Kidney (tissue), 14 donors: ENCODE results near the gene ZNF182. TPM values are rescaled to one million over a fixed set of nuclear protein-coding genes. Genes with fewer than 3 reads are reported as not detected.
A peak's percentile ranks its signal among the peaks of the same experiment; 100 is the strongest.
"Not testable (repeated sequence)": the region's sequence is repeated elsewhere in the genome, so short reads cannot be mapped to it uniquely, and the experiment has no call there.

Source experiments
- DNase-seq, 5 donors: peaks; one replicate each; pipeline ENCODE4 v3.0.0-alpha.2; 2013 to 2020
- FAIRE-seq: peaks from 2 replicates; lab custom pipeline; 2012; peaks lifted over from hg19 to GRCh38; lab: Jason Lieb, UNC
- H3K27ac ChIP-seq, 2 donors: one replicate each; pipeline ENCODE4 v1.7.0; 2013; ENCODE audit warnings: low read depth in 2 of 2, low read length in 2 of 2, inconsistent platforms in 1 of 2
- H3K27me3 ChIP-seq: one replicate; pipeline ENCODE4 v1.7.1; 2013; ENCODE audit warnings: low read length, inconsistent platforms; ENCODE audit not compliant: control insufficient read depth, insufficient read depth
- H3K36me3 ChIP-seq, 3 donors: one replicate each; pipeline versions ENCODE4 v1.7.0 to v1.7.1; 2013; ENCODE audit warnings: low read length in 3 of 3, control low read depth in 1 of 3, inconsistent platforms in 1 of 3; ENCODE audit not compliant: insufficient read depth in 3 of 3, control insufficient read depth in 2 of 3
- H3K4me1 ChIP-seq, 3 donors: one replicate each; pipeline versions ENCODE4 v1.7.0 to v1.7.1; 2013; ENCODE audit warnings: low read length in 3 of 3, inconsistent platforms in 1 of 3, low read depth in 1 of 3; ENCODE audit not compliant: control insufficient read depth in 2 of 3, insufficient read depth in 2 of 3
- H3K4me3 ChIP-seq, 3 donors: one replicate each; pipeline versions ENCODE4 v1.7.0 to v1.8.1; 2013; ENCODE audit warnings: low read length in 3 of 3, control low read depth in 1 of 3, inconsistent platforms in 1 of 3
- H3K9ac ChIP-seq, 3 donors: one replicate each; pipeline versions ENCODE4 v1.7.0 to v1.7.1; 2013; ENCODE audit warnings: low read length in 3 of 3, control low read depth in 1 of 3, inconsistent platforms in 1 of 3
- H3K9me3 ChIP-seq, 3 donors: one replicate each; pipeline versions ENCODE4 v1.7.0 to v1.7.1; 2013; ENCODE audit warnings: low read length in 3 of 3, control low read depth in 1 of 3, inconsistent platforms in 1 of 3; ENCODE audit not compliant: control insufficient read depth in 2 of 3, insufficient read depth in 1 of 3
- intact Hi-C: fragments of 100-400 bp; cut with DNase I; formaldehyde crosslinking; loops from one replicate; pipeline ENCODE4 v1.11.1; 2022
- polyA plus RNA-seq: library from polyadenylated mRNA; stranded (reverse); fragments of 350-450 nt; fragmentation: Illumina TruSeq; extraction: RNeasy Lipid Tissue Mini Kit (QIAGEN cat#74804); gene quantifications from one replicate; pipeline ENCODE4 v1.2.3, GENCODE V29; 2014; ENCODE audit warnings: low read depth, low replicate concordance; ENCODE audit not compliant: insufficient read depth
- total RNA-seq: library from RNA; stranded (reverse); fragmentation: NEBNext Ultra II Directional; extraction: Animal tissue kit (Norgen Biotek cat#: 25700); gene quantifications from one replicate; pipeline ENCODE4 v1.2.1, GENCODE V29; 2021
- TF ChIP-seq, protein P1 (sequence below): IDR thresholded peaks from 3 replicates; pipeline ENCODE4 v1.5.1; 2012; ENCODE audit warnings: mild to moderate bottlenecking, moderate library complexity, borderline replicate concordance; ENCODE audit not compliant: insufficient read depth; ENCODE audit errors: extremely low read depth
- donor health status: control.
- donor health status: control.
- donor health status: control.
- donor health status: control.
- donor health status: control.
- donor health status: DM: yes; HTN: yes; CAD: no.
- donor health status: Normal renal cell carcinoma (clear cell type).

The ZNF182 gene
- total and polyA plus RNA-seq, 2 donors from 2014 or later = 3.2 to 5.8 TPM

DNA sequence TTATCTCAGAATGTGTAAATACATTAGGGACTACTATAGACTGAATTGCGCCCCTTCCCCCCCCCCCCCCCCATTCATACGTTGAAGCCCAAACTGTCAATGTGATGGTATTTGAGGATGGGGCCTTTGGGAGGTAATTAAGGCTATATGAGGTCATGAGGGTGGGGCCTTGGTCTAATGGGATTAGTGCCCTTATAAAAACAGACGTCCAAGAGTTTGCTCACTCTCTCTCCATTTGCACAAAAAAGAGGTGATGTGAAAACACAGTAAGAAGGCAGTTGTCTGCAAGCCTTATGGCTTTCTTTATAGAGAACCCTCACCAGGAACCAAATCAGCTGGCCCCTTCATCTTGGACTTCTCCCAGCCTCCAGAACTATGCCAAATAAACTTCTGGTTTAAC lies 18.3 kb upstream of the ZNF182 start:
- TF ChIP-seq, protein P1, sequence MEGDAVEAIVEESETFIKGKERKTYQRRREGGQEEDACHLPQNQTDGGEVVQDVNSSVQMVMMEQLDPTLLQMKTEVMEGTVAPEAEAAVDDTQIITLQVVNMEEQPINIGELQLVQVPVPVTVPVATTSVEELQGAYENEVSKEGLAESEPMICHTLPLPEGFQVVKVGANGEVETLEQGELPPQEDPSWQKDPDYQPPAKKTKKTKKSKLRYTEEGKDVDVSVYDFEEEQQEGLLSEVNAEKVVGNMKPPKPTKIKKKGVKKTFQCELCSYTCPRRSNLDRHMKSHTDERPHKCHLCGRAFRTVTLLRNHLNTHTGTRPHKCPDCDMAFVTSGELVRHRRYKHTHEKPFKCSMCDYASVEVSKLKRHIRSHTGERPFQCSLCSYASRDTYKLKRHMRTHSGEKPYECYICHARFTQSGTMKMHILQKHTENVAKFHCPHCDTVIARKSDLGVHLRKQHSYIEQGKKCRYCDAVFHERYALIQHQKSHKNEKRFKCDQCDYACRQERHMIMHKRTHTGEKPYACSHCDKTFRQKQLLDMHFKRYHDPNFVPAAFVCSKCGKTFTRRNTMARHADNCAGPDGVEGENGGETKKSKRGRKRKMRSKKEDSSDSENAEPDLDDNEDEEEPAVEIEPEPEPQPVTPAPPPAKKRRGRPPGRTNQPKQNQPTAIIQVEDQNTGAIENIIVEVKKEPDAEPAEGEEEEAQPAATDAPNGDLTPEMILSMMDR = no peak
- no peaks in the 10 kb centered on the region for H3K9me3 ChIP-seq
- peak overlapping the region in 1 of 3 donors; percentile 86 for H3K4me3 ChIP-seq
- H3K36me3 ChIP-seq = no peaks in the 10 kb centered on the region
- H3K4me1 ChIP-seq = no peaks in the 10 kb centered on the region
- H3K27ac ChIP-seq = no peak overlapping the region
- peak overlapping the region in 2 of 3 donors; percentile 80 to 89 for H3K9ac ChIP-seq
- intact Hi-C loops = no loop called here
- DNase-seq (no peak), FAIRE-seq (no peak)
- H3K27me3 ChIP-seq = no peaks in the 10 kb centered on the region

DNA sequence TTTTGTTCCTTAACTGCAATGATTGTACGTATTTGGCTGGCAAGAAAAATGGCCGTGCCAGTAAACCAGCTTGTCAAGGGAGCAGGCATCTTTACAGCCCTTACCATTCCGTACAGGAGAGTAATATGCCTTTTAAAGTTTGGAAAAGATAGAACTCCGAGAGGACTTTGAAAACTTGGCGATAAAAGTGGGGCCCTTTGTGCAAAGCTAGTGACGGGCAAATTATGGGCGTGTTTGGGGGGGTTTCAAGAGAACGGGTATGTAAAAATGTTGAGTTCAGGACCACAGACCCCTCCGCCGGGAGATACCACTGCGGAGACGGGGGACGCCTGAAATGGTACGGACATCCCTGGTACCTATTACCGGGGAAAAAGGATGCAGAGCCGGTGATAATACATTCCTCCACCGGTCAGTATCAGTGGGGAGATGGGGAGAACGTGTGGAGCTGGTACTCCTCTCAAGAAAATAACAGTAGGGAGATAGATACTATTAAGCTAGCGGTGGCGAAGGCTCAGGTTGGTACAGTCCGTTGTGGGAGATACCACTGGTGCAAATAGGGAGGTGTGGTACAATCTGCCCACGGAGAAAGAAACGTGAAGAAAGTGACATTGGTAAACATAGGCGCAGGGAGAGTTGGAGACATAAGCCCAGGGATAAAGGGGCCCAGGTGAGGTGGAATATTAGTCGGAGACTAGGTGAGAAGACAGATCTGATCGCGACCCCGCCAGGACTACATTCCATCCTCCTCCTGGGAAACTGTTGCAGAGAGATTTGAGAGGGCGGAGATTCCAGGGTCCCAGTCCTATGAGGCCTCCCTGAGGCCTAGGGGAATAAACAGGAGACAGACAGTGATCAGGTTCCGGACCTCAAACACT lies 17.5 kb upstream of the ZNF182 start:
- Histone ChIP-seq H3K4me3 (peak overlapping the region; percentile 86 to 94 (median 87)), H3K4me1 (no peaks in the 10 kb centered on the region), H3K27ac (peak overlapping the region; percentile 95 to 97), H3K36me3 (no peaks in the 10 kb centered on the region), H3K27me3 (no peaks in the 10 kb centered on the region), H3K9me3 (no peaks in the 10 kb centered on the region), H3K9ac (peak overlapping the region; percentile 80 to 89 (median 89))
- TF ChIP-seq, protein P1 = no peak
- DNase-seq (peak; percentile 84 to 93 (median 87)), FAIRE-seq (no peak)
- intact Hi-C loops = no loop called here

DNA sequence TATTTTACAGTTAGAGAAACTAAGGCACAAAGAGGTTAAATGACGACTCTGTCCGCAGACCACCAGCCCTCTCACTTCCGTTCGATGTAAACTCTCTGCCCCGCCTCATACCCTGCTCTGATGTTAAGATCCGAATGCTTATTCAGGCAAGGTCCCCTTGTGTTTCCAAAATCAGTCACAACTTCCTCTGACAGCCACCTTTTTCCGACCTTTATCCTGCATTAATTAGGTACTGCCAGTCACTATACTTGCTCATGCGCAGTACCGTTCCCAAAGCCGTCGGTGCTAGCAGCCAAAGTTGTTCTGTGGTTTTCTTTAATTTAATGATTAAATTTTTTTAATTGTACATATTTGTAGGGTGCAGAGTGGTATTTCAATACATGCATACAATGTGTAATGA lies 16.7 kb upstream of the ZNF182 start:
- H3K4me3 ChIP-seq = peak overlapping the region; percentile 86 to 94 (median 87)
- intact Hi-C loops, H3K27me3 ChIP-seq, H3K36me3 ChIP-seq, H3K9ac ChIP-seq, H3K9me3 ChIP-seq, H3K4me1 ChIP-seq, H3K27ac ChIP-seq, DNase-seq: not testable (repeated sequence)
- peak; percentile 27 for FAIRE-seq

DNA sequence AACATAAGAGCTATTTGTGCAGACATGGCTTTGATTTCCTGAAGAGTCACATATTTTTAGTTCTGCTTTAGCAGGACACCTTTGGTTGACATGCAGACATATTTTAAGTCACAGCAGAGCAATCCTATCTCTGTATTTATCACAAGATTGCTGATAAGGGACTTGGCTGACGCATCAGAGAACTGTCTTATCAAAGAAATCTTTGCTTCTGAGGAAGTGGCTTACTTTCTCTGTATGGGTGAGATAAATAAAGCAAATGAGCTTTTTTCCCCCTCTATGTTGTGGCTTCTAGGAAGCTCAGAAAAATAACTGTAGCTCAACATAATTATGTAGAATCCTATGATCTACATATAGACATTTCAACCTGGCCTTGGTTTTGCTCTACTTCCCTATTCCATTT lies 16.1 kb upstream of the ZNF182 start:
- H3K36me3 ChIP-seq, DNase-seq, H3K9ac ChIP-seq, H3K9me3 ChIP-seq, intact Hi-C loops, H3K27ac ChIP-seq, FAIRE-seq, H3K4me1 ChIP-seq, H3K4me3 ChIP-seq, H3K27me3 ChIP-seq: not testable (repeated sequence)

DNA sequence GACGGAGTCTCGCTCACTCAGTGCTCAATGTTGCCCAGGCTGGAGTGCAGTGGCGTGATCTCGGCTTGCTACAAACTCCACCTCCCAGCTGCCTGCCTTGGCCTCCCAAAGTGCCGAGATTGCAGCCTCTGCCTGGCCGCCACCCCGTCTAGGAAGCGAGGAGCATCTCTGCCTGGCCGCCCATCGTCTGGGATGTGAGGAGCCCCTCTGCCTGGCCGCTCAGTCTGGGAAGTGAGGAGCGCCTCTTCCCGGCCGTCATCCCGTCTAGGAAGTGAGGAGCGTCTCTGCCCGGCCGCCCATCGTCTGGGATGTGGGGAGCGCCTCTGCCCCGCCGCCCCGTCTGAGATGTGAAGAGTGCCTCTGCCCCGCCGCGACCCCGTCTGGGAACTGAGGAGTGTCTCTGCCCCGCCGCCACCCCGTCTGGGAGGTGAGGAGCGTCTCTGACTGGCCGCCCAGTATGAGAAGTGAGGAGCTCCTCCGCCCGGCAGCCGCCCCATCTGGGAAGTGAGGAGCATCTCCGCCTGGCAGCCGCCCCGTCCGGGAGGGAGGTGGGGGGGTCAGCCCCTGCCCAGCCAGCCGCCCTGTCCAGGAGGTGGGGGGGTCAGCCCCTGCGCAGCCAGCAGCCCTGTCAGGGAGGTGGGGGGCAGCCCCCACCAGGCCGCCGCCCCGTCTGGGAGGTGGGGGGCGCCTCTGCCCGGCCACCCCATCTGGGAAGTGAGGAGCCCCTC lies 13.0 kb upstream of the ZNF182 start:
- H3K4me1 ChIP-seq, DNase-seq, H3K9ac ChIP-seq, H3K4me3 ChIP-seq, FAIRE-seq, intact Hi-C loops, H3K9me3 ChIP-seq, H3K27me3 ChIP-seq, H3K27ac ChIP-seq, H3K36me3 ChIP-seq: not testable (repeated sequence)

DNA sequence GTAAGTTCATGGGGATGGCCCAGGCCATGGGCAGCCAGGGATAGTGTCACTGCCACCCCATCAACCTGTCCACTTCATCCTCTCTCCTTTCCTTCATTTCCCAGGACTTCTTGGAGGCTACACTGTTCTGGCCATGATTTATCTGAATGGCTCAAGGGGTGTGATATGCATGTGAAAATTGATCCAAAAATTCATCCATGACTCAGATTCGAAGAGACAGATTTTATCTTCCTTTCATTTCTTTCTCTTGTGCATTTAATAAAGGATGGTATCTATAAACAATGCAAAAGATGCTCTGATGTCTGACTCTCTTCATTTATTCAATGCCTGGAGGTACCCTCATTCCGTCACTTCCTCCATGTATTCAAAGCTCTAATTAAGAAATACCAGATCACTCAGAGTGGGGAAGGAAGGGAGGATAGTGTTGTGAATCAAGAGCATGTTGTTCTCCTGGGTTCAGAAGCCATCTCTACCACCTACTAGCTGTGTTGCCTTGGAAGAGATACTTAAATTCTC lies 5.7 kb upstream of the ZNF182 start:
- H3K4me1 ChIP-seq, DNase-seq, H3K9me3 ChIP-seq, H3K9ac ChIP-seq, H3K27me3 ChIP-seq, H3K27ac ChIP-seq, FAIRE-seq, H3K4me3 ChIP-seq, intact Hi-C loops, H3K36me3 ChIP-seq: not testable (repeated sequence)
